HTR-8/SVneo (cell line): ENCODE data around the gene CDC42SE2.
"Not testable (repeated sequence)": the region's sequence is repeated elsewhere in the genome, so short reads cannot be mapped to it uniquely, and the experiment has no call there.

Experiments used
- DNase-seq: peaks from one replicate; pipeline ENCODE4 v3.0.0; 2011; ENCODE audit warnings: low spot score, mixed read lengths; ENCODE audit not compliant: insufficient read length
- FAIRE-seq: peaks from 2 replicates; lab custom pipeline; 2011; peaks lifted over from hg19 to GRCh38; lab: Jason Lieb, UNC

CDC42SE2 gene

DNA sequence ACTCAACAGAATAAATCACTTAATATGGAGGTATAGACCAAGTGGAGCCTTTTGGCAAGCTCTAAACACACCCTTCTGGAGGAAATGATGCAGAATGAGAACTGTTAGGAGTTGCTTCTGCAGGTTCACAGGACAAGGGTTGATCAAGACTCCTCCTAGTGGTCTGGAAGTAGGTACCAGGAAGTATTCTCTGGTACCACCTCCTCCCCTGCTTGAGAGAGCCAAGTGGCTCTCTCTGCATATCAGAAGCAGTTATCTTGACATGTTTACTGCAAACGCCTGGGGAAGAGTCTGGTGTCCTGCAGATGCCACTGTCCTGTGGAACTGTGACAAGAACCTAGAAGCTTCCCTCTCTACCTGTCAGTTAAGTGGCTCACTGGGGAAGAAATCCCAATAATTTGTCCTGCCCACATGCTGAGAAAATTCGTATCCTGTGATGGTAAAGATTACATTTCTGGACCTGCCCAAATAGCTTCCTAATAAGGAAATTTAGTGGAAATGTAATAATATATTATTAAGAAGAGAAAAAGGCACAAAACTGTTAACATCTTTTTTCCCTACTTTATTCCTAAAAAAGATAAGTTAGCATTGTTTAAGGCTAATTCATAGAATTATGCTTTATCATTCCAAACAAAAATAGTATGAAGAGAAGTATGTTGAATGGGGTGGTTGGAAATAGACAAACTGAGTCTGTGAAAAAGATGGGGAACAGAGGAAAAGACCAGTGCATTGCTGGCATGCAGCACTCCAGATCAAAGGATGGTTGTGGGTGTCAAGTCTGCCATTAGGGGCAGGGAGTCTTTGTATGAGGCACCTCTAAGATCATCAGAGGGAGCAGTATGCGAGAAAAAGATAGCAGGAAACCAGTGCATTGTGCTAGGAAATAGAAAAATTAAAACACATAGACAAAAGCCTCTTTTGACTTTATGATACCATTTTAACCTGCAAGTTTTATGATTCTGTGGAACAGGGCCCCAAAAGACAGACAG is 118.8 kb downstream of the CDC42SE2 start:
- no peak for FAIRE-seq
- DNase-seq: peak; percentile 61

DNA sequence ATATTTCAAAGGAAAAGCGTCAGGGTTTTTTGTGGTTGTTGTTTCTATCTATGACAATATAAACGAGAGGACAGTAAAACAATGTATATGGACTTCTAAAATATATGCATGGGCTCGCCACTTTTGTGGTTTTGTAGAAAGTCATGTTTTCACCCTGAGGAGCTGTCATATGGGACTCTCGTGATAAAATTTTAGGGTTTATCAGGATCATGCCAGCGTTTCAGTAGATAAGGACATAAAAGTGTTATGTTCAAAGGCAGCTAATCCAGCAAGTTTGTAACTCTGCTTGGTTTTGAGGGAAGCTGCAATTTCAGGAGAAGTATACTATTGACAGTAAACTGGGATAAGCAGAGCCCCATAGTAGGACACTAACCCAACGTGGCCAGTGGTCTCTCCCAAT is 120.3 kb downstream of the CDC42SE2 start:
- no peak for FAIRE-seq
- no peak for DNase-seq

DNA sequence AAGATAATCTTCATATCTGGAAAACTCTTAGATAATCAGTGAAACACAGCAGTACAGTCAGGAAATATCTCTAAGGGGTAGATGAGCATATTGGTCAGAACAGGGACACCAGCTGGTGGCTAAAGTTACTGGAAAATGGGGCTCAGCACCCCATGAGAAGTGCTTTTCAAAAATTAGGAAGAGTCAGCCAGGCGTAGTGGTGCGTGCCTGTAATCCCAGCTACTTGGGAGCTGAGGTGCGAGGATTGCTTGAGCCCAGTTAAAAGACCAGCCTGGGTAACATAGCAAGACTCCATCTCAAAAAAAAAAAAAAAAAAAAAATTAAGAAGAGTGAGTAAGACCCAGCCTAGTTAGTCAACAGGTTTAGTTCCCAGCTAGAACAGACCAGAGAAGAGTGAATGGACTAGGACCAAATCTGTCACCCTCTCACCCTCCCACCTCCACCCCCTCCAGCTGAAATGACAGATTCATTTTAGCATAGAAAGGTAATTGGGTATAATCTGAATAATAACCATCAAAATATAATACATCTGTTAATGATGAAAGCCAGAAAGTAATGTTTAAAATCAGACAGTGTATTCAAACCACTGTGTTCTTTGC is 120.9 kb downstream of the CDC42SE2 start:
- DNase-seq (no peak), FAIRE-seq (no peak)

DNA sequence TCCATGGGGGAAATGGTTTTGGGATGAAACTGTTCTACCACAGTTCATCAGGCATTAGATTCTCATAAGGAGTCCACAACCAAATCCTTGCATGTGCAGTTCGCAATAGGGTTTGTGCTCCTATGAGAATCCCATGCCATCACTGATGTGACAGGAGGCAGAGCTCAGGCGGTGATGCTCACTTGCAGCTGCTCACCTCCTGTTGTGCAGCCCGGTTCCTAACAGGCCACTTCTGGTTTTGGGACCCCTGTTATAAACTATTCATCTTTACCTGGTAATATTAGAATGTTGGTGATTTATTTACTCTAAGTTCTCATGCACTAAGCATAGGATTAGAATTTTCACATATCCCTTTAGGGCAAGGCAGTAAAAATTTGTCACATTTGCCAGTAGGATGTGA is 122.3 kb downstream of the CDC42SE2 start:
- DNase-seq (no peak), FAIRE-seq (no peak)

DNA sequence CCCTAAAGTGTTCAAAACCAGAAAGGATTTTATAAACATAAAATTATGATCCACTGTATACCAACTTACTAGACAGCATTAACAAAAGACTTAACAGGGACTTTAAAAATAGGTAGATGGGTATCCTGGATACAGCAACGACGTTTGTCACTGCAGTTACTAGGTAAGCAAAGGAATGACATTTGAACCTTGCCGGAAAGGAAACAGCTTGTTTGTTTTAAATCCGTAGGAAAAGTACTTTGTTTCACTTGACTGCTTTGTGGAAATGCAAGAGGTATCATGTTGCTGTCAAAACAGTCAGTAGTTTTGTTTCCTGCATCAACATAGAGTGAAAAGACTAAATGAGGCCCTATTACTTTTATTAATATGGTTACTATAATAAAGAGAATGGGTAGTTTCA is 122.9 kb downstream of the CDC42SE2 start:
- no peak for FAIRE-seq

GRCh38 chr5:131387255-131387654 is 123.4 kb downstream of the CDC42SE2 start:
- FAIRE-seq: no peak
- no peak for DNase-seq

More for the DNA sequence above, 122.9 kb downstream of the CDC42SE2 start:
- DNase-seq: no peak

DNA sequence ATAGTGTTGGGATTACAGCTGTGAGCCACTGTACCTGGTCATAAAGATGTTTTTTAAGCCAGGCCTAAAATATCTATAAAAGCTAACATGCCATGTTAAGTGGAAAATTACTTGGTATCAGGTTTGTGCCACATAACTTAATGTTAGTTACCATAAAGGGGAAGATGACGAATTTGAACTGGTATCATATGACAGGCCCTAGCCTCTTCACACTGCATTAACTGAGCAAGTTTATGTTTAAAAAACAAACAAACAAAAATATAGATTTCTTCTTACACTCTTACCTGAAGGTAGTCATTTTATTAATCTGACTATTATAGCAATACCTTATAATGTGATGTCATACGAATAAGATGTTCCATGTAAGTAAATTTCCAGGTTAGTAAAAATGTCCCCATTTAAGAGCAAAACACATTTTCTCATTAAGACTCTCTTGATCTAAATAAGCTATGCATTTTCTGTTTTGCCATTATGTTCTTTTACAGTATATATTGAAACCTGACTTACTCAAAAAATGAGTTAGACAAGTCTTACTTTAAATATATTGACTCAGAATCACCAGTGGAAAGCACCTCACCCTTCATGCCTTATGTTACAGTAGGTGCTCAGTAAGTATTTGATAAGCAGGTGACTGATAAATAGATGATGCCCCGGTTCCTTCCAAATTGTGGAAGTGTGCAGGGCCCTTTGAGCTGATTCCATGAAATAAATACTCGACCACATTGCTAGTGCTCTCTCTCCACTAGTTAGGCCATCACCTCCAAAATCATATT is 125.4 kb downstream of the CDC42SE2 start:
- peak; percentile 26 for FAIRE-seq

DNA sequence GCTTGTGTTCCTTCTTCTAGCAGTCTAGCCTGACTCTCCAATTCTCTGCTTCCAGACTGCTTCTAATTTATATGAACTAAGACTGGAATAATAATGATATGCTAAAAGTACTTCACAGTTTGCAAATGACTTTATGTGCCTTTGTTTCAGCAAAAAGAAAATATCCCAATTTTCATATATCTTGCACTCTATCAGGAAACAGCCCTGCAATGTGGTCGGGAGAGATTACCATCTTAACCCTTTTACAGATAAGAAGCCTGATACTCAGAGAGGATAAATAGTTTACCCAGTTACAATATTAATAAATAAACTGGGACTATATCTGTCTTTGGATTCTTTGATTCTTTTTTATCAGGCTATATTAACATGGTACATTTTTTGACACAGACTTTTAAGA is 126.0 kb downstream of the CDC42SE2 start:
- FAIRE-seq (no peak), DNase-seq (no peak)

More for the DNA sequence above, 125.4 kb downstream of the CDC42SE2 start:
- DNase-seq: no peak

- FAIRE-seq: no peak
- DNase-seq: no peak
Observed at GRCh38 chr5:131392466-131393095, 128.7 kb downstream of the CDC42SE2 start.

- DNase-seq (no peak), FAIRE-seq (no peak)
Observed at GRCh38 chr5:131393498-131393968, 129.7 kb downstream of the CDC42SE2 start.

- FAIRE-seq: no peak
Observed at GRCh38 chr5:131394128-131394527, 130.3 kb downstream of the CDC42SE2 start.

DNA sequence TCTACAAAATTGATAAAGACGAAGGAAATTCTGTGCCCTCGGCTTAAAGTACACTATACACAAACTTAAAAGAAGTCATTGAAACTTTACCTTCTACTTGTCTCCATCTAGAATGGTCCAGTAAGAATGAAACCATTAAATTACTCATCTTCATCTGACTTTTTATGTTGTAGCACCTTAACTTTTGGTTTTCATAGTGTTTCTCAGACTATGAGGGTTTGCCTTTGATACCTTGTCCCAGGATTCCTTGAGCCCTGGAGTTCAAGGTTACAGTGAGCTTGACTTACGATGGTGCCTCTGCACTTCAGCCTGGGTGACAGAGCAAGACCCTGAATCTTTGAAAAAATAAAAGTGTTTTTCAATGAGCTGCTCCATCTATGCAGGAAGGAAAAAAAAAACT is 132.2 kb downstream of the CDC42SE2 start:
- DNase-seq (no peak), FAIRE-seq (no peak)

More at GRCh38 chr5:131394128-131394527, 130.3 kb downstream of the CDC42SE2 start:
- DNase-seq: no peak

DNA sequence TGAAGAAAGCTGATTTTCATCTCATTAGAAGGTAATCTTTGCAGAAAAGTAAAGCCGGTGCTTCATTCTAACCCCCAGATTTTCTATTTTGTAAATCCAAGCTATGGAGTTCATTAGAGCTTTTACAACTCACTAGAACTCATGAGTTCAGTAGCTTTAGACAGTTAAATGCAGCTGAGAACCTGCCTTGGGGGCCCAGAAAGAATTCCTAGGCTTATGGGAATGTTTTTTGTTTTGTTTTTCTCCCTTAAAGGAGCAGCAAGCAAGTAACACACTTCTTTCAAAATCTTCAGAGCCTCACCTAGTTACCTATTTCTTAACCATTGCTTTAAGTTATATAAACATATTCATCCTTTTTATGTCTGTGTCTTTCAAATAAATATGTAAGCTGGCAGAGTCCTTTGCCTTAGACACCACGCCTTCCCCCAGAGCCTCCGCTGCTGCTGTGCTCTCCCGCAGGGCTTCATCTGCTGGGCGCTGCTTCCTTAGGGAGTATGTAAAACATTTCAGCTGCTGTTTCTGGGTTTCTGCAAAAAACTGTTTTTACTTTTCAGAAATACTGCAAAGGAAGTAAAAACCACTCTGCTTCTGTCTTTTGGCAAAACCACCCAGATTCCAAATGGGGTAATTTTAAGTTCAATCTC is 132.9 kb downstream of the CDC42SE2 start:
- FAIRE-seq (no peak), DNase-seq (no peak)

DNA sequence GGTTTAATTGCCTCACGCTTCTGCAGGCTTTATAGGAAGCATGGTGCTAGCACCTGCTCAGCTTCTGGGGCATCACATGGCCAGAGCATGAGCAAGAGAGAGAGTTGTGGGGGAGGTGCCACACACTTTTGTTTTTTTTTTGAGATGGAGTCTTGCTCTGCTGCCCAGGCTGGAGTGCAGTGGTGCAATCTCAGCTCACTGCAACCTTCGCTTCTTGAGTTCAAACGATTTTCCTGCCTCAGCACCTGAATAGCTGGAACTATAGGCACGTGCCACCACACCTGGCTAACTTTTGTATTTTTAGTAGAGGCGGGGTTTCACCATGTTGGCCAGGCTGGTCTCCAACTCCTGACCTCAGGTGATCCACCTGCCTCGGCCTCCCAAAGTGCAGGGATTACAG is 135.2 kb downstream of the CDC42SE2 start:
- DNase-seq, FAIRE-seq: not testable (repeated sequence)

- FAIRE-seq (no peak), DNase-seq (no peak)
Observed at GRCh38 chr5:131400585-131400984, 136.7 kb downstream of the CDC42SE2 start.

GRCh38 chr5:131405674-131406073 is 141.8 kb downstream of the CDC42SE2 start:
- no peak for FAIRE-seq
- DNase-seq: no peak

DNA sequence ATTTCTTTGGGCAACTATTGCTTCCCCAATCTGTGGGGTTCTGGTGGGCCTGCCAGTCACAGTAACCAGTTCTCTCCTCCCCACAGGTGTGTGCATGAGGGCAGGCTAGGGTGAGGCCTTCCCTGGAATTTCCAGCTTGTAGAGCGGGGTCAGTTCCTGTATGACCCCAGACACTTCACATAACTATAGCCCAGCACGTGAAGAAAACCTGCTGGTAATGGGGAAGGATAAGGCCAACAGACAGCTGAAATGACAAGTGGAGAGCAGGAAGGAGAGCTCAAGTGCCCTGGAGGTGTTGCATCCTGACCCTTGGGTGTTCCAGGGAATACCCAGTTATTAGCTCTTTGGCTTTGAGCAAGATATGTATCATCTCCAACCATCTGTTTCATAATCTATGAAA is 142.2 kb downstream of the CDC42SE2 start:
- FAIRE-seq (no peak), DNase-seq (no peak)

- FAIRE-seq: no peak
- no peak for DNase-seq
Observed at GRCh38 chr5:131406975-131407638, 143.3 kb downstream of the CDC42SE2 start.
